Ovary (tissue), 3 donors: Measurements from ENCODE around the gene GPR157.

Experiments used
- CTCF ChIP-seq, 3 donors: fragments of 450-650 bp in 2 of 3; fragments of 200-600 bp in 1 of 3; IDR thresholded peaks; one replicate each; pipeline versions ENCODE4 v1.5.1 to v1.8.0; 2016 to 2022; ENCODE audit warnings: antibody characterized with exemption in 3 of 3, mild to moderate bottlenecking in 1 of 3
- POLR2A ChIP-seq: fragments of 450-650 bp; IDR thresholded peaks from one replicate; pipeline ENCODE4 v1.6.1; 2017; ENCODE audit warnings: antibody characterized with exemption, mild to moderate bottlenecking, moderate library complexity
- donor health status: DM: no; HTN: no; CAD: no.

- peak in 2 of 3 donors; percentile 24 to 51 for TF ChIP-seq CTCF (IDR thresholded peaks at IDR 0.05)
- peak; percentile 19 for TF ChIP-seq POLR2A
These were observed 61.7 kb downstream of the GPR157 start for GRCh38 chr1:9066945-9067807.
